Measurements from ENCODE around the gene STRADA.
"Not testable (repeated sequence)": the region's sequence is repeated elsewhere in the genome, so short reads cannot be mapped to it uniquely, and the experiment has no call there.

DNA sequence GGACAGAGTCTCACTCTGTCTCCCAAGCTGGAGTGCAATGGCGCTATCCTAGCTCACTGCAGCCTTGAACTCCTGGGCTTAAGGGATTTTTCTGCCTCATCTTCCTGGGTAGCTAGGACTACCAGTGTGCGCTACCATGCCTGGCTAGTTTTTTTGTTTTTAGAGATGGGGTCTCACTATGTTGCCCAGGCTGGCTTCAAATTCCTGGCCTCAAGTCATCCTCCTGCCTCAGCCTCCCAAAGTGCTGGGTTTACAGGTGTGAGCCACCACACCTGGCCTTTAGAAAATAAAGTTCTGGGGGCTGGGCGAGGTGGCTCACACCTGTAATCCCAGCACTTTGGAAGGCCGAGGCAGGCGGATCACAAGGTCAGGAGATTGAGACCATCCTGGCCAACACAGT, 21.4 kb downstream of the STRADA start:
- TF ChIP-seq, protein P1, sequence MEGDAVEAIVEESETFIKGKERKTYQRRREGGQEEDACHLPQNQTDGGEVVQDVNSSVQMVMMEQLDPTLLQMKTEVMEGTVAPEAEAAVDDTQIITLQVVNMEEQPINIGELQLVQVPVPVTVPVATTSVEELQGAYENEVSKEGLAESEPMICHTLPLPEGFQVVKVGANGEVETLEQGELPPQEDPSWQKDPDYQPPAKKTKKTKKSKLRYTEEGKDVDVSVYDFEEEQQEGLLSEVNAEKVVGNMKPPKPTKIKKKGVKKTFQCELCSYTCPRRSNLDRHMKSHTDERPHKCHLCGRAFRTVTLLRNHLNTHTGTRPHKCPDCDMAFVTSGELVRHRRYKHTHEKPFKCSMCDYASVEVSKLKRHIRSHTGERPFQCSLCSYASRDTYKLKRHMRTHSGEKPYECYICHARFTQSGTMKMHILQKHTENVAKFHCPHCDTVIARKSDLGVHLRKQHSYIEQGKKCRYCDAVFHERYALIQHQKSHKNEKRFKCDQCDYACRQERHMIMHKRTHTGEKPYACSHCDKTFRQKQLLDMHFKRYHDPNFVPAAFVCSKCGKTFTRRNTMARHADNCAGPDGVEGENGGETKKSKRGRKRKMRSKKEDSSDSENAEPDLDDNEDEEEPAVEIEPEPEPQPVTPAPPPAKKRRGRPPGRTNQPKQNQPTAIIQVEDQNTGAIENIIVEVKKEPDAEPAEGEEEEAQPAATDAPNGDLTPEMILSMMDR (IDR thresholded peaks at IDR 0.05) = not testable (repeated sequence)
- not testable (repeated sequence) for TF ChIP-seq EP300, POLR2A, POLR2AphosphoS5 (IDR thresholded peaks at IDR 0.05)

Data from suprapubic skin (tissue), 4 donors.